Activated T-cell treated with anti-CD3 and anti-CD28 coated beads for 48 hours (primary cell): ENCODE results near the gene USP14.

ENCODE experiments used
- DNase-seq: peaks from one replicate; pipeline ENCODE4 v3.0.0-alpha.2; 2020; ENCODE audit warnings: low read depth

Gene USP14

DNA sequence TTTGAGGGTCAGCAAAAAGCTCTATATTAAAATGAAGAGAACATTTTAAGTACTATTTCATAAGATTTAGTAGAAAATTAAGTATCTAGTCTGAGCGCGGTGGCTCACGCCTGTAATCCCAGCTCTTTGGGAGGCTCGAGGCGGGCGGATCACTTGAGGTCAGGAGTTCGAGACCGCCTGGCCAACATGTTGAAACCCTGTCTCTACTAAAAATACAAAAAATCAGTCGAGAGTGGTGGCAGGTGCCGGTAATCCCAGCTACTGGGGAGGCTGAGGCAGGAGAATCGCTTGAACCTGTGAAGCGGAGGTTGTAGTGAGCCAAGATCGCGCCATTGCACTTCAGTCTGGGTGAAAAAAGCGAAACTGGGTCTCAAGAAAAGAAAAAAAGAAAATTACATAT lies 1.6 kb downstream of the USP14 start:
- DNase-seq: no peak

DNA sequence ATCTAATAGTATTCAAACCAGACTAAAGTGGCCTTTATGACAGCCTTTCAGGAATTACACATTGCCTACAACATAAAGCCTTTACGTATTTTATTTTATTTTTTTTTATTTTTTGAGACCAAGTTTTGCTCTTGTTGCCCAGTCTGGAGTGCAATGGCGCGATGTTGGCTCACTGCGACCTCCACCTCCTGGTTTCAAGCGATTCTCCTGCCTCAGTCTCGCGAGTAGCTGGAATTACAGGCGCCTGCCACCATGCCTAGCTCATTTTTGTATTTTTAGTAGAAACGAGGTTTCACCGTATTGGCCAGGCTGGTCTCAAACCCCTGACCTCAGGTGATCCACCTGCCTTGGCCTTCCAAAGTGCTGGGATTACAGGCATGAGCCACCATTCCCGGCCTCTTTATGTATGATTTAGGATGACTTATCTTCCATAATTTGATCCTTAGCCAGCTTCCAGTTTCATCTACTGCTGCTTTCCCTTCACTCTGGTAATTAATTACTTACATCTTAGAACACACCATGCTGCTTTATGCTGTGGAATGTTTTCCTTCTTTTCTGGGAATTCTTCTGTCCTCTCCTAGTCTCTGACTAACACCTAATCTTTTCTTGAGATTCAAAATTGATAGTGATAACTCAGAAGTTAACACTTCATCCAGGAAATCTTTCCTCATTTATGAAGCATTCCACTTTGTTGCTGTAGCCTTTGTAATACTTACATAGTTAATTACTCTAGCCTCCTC lies 2.6 kb downstream of the USP14 start:
- DNase-seq: no peak

DNA sequence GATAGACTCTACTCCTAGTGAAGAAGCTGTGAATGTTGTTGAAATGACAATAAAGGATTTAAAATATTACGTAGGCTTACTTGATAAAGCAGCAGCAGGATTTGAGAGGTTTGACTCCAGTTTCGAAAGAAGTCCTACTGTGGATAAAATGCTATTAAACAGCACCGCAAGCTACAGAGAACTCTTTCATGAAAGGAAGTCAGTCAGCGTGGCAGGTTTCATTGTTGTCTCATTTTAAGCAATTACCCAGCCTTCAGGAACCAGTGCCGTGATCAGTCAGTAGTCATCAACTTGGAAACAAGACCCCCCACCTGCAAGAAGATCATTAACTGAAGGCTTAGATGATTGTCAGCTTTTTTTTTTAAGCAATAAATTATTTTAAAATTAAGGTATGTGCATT lies 14.0 kb downstream of the USP14 start:
- DNase-seq: no peak

DNA sequence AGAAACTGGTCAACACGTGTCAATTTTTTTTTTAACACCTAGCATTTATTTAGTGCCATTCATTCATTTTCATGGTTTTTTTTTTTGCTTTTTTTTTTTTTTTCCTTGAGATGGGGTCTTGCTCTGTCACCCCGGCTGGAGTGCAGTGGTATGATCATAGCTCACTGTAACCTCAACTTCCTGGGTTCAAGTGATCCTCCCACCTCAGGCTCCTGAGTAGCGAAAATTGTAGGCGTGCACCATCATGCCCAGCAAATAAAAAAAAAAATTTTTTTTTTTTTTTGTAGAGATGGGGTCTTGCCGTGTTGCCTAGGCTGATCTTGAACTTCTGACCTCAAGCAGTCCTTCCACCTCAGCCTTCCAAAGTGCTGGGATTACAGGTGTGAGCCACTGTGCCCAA lies 21.1 kb downstream of the USP14 start:
- DNase-seq: no peak

DNA sequence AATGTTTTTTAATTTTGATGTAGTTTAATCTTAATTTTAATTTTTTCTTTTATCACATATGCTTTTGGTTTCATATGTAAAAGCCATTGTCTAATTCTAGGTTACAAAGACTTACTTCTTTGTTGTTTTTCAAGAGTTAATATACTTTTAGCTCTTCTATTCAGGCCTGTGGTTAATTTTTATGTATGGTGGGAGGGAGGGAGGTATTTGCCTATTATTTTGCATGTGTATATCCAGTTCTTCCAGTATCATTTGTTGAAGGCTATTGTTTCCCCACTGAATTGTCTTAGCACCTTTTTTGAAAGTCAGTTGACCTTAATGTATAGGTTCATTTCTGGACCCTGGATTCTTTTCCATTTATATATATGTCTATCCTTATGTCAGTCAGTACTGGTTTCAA lies 23.4 kb downstream of the USP14 start:
- DNase-seq: no peak

DNA sequence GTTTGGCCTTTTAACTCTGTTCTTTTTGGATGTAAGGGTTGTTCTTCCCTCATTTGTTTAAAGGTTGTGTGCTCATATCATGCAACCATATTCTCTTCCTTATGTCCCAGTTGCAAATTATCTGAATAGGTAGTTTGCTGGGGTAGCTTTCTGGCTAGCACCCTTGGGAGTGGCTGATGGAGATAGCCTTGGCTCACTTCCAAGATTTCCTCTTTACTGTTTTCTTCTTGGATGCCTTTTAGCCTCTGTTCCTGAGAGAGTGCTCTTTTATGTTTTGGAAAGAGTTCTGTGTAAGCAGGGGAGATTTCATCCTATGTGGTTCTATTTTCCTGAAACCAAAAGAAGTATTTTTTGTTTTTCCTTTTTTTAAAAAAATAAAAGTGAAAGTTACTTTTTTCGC lies 25.4 kb downstream of the USP14 start:
- DNase-seq: no peak

DNA sequence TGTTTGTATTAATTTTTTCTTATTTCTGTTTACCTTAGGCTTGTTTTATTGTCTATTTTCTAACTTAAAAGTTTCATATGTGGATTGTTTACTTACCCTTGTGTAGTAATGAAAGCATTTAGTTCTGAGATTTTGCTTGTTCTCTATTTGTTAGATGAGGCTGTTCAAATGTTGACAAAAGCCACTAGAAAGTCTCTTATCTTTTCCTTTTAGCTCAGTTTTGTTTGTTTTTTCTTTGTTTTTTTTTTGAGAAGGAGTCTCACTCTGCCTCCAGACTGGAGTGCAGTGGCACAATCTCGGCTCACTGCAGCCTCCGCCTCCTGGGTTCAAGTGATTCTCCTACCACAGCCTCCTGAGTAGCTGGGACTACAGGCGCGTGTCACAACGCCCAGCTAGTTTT lies 30.9 kb downstream of the USP14 start:
- no peak for DNase-seq

DNA sequence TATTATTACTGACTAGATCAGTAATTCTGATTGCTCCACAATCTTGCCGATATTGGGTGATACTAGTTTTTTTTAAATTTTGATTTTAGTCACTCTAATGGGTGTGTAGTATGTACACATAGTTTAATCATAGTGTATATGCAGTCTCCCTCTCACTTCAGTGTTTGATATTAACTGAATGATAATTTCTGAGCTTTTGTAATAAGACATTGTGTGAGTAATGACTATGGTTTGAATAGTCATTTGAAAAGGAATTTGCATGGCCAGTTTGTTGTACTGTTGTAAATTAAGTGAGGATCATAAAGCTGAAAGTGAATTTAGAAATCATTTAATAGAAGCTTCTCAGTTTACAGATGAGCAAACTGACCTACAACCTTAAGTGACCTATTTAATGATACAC lies 33.4 kb downstream of the USP14 start:
- DNase-seq: no peak

DNA sequence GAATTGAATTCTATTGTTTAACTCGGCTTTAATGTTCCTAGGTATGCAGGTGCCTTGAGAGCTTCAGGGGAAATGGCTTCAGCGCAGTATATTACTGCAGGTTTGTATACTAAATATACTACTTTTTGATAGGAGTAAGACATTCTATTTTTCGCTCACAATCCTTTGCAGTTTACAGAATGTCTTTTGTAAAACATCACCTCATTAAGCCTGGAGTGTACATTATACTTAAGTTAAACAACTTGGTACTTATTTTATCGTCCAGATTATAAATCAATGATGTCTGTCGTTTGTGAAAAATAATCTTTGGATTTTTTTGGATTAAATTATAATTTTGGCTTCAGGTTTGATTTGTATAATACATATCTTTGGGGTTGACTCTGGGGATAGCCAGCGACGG lies 34.4 kb downstream of the USP14 start:
- no peak for DNase-seq

DNA sequence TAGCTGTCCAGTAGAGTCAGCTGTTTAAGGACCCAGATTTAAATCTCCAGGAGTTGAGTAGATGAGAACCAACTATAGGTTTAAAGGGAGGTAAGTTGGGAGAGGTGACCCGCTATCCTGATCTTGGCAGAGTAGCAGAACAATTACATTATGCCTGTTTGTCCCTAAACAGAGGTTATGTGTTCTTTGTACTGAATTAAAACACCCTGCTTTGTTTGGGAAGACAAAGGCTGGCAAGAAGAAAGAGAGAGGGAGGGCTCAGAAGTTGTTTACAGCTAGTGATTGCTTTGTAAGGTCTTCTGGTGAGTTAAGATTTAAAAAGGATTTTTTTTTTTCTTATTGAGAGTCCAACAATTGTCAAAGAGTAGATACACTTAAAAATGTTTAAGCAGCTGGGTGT lies 37.3 kb downstream of the USP14 start:
- no peak for DNase-seq

DNA sequence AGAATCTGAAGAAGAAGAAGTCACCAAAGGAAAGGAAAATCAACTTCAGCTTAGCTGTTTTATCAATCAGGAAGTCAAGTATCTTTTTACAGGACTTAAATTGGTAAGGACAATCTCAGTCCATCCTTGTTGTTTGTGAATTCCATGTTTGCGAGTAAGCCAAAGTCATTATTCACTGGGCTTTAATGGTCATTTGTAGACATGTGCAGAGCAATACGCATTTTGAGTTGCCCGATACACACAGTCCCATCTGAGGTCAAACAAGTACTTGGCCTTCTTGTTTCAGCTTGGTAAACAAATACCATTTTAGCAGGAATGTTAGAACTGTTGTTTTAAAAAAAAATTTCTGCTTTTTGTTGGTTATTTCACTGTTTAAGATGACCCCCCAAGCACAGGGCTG lies 40.9 kb downstream of the USP14 start:
- no peak for DNase-seq

DNA sequence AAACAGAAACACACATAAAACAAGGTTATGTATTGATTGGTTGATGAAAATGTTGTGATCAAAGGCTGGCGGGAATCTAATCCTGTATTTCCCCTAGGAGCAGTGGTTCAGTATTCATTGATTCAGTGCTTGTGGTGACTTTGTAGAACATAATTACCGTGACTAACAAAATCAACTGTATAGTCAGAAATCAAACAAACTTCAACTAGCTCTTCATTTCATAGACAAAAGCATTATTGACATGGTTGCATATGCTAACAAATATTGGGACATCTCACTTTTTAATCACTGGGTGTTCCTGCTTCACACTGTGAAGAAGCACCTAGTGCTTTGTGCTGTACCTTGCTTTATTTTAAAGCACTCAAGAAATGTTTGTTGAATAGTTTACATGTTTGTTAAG lies 41.4 kb downstream of the USP14 start:
- no peak for DNase-seq

DNA sequence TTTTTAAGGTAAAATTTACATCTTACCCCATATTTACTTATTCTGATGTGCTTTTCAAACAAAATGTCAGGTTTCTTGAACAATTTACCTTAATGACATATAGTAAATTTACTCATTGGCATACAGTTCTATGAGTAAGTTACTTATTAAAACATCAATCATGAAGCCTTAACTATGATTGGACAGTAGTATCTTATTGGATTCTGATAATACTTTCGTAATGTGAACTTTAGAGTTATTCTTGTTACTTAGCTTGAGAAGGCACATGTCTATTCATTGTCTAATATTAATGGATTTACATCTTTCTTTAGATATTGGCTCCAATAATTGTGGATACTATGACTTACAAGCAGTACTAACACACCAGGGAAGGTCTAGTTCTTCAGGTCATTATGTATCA lies 51.7 kb downstream of the USP14 start:
- DNase-seq: no peak

DNA sequence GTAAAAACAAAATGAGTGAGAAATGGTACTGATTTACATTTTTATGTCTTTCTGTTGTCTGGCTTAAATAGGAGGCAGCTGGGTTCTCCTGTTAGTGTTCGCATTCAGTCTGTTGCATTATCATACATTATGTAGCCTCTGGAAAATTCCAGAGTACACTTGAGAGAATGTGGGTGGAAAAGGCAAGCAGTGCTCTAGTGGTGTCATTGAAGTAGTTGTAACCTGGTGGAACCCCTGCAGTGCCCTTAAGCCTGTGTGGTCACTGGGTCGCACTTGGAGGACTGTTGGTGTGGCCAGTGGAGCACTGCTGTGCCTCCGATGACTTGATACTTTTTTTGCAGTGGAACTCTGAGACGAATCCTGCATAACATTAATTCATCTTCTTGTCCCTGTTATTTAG lies 52.4 kb downstream of the USP14 start:
- DNase-seq: no peak

DNA sequence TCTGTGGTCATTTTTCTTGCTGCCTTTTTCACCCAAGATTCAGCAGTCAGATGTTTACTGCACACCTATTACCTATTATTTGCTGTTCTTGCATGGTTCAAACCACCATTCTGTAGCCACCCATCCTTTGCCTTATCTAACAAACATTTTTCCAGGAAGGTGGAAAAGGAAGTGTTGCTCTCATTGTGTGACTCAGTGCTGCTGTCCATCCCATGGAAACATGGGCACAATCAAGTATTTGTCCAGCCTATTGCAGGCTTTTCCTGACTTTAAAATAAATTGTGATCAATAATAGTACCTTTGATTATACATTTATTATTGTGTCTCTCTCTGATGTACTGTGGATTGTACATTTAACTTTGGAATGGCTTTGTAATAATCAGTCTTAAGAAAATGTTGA lies 53.2 kb downstream of the USP14 start:
- no peak for DNase-seq

DNA sequence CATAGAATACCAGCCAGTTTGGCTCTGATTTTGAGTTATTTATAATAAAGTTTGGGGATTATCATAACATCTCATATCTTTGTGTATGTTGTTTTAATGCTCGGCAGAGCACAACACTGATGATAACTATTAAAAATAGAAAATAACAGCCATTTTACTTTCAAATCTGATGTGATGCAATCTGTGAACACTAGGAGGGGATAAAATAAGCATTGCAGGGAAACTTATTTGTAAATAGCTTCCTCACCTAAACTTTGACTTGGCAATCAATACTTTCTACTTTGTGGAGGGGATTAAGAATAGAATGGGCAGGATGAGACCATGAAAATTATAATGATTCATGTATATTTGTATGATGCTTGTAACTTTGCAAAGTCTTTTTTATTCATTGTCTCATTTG lies 54.4 kb downstream of the USP14 start:
- no peak for DNase-seq

DNA sequence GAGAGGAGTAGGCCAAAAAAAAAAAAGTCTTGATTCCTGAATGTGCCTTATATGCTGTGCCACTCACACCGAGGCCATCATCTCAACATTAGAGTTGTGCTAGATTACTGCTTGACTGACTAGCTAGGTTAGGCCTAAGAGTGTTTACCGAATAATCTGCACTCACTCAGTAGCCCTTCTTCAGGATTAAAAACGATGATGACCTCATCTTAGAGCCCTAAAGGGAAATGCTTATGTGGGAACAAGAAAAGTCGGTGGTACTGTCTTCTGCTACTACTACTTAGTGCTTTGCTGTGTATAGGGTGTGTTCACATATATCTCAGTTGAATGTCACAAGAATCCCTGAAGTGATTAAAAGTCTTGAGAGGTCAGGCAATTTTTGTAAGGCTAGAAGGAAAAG lies 55.1 kb downstream of the USP14 start:
- no peak for DNase-seq

DNA sequence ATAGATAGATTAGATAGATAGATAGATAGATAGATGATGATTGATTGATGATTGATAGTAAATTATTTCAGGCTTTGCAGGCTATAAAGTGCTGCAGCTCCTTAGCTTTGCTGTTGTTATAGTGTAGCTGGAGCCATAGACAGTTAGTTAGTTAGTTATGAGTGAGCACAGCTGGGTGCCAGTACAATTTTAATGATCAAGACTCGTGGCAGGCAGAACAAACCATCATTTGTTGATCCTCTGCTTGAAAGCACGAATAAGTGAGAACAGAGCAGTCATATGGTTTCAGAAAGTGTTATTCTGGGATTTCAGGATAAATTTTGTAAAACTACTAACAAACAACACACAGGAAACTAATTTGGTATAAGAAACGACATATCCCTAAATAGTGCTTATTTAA lies 55.6 kb downstream of the USP14 start:
- DNase-seq: no peak

DNA sequence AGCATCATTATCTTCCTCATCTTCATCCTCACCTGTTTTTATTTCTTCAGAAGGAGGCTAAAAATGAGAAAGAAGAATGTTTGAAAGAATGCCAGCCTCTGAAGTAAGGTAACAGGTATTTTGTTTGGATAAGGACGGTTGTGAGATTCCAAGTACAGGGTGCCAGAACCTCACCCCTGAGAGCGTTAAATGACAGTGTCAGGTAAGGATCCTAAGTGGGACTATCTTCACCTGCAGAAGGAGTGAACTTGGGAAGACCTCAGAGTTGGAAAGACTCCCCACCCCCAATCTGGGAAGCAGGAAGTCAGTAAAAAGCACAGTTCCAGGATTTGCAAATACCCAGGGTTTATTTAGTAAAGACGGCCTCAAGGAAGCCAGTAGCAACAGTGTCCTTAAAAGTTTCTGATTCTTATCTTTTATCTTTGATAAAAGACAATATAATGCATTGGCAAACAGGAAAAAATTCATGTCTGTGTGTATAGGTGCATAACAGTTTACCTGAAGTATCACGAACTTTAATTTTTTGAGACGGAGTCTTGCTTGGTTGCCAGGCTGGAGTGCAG lies 57.2 kb downstream of the USP14 start:
- DNase-seq: no peak

DNA sequence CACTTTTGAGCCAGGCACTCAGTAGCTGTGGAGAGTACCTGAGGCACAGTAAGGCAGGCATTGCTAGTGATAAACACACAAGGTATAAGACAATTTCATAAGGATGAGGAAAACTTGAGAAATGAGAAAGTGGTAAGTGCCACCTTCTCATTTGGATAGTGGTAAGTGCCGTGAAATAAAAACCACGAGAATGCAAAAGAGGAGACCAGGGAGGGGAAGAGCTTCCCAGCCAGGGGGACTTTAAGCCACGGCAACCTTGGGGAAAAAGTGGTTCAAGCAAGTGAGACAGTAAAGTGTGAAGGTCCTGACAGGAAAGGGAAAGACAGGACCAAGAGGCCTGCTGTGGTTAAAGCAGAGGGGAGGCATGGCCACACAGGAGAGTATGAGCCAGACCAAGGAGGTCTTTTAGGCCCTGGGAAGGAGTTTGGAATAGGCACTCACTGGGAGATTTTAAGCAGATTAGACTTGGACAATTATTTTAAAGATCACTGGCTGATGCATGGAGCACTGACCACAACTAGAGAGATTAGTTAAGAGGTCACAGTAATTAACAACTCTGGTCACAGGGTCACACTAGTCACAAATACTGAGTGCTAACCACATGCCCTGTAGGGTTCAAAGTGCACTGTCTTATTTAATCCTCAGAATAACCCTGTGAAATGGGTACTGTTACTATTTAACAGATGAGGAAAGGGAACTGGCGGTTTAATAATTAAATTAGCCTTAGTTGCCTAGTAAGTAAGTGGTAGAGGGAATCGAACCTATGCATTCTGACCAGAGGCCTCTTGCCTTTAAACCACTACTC lies 59.4 kb downstream of the USP14 start:
- no peak for DNase-seq

DNA sequence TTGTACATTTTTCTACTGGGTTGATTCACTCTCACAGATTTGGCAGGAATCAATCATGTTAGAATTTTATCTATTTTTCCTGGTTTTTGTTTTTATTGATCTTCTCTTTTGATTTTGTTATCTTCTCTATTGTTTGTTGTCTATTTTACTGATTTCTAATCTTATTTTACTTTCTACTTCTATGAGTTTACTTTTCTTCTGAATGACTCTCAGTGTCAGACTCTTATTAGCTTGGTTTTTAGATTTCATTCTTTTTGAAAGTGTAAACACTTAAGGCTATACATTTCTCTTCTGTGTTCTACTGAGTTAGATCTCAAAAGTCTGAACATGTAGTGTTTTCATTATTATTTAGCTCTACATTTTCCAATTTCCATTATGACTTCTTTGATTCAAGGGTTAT lies 62.4 kb downstream of the USP14 start:
- DNase-seq: no peak

DNA sequence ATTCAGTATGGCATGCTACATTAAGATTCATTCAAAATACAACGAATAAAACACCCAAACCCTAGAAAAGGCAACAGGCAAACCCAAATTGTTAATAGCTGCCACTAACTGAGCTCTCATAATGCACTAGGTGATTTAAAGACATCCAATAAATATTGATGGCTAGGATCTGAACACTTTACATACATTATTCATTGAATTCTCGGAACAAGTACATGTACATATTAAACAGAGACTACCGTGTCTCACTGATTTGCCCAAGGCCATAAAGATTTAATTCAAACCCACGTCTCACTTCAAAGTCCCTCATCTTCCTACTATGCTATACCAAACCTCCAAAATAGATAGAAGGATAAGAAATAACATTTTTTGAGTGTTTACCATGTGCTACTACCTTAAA lies 67.4 kb downstream of the USP14 start:
- no peak for DNase-seq

DNA sequence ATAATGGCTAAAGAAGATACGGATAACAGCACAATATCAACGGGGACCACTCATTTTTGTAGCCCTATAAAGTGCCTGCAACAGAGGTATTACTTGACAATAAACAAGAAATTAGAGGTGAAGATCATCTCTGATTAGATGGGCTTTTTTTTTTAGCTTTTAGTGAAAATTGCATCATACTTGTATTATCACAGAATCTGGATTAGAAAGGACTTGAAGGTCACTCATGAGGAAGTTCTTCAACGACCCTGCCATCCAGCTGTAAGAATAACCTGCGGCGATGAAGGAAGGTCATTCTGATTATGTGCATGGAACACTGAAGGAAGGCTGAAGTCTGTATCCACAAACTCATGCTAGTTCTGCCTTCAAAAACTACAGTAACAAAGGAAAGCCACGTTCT lies 69.0 kb downstream of the USP14 start:
- no peak for DNase-seq

DNA sequence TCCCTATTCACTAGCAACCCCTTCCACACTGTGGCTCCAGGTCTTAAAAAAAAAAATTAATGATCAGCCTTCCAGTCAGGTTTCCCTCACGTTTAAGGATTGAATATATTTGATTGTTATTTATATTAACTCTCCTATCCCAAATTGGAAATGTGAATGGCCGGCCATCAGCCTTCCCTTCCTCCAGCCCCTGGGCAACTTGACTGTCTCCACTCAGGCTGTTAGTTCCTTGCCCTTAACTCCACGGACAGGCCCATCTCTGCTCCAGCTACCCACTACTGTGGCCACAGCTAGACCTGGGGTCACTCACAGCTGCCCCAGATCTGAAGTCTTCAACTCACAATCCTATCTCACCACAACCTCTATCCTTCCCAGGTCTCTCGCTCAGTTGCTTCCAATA lies 69.5 kb downstream of the USP14 start:
- no peak for DNase-seq
